ENCODE results near the gene ADAMTS17. TPM values are rescaled to one million over a fixed set of nuclear protein-coding genes. Genes with fewer than 3 reads are reported as not detected.
A peak's percentile ranks its signal among the peaks of the same experiment; 100 is the strongest.

ADAMTS17 gene
- total RNA-seq, 1 donor from 2014 or later: 3.4 TPM

DNA sequence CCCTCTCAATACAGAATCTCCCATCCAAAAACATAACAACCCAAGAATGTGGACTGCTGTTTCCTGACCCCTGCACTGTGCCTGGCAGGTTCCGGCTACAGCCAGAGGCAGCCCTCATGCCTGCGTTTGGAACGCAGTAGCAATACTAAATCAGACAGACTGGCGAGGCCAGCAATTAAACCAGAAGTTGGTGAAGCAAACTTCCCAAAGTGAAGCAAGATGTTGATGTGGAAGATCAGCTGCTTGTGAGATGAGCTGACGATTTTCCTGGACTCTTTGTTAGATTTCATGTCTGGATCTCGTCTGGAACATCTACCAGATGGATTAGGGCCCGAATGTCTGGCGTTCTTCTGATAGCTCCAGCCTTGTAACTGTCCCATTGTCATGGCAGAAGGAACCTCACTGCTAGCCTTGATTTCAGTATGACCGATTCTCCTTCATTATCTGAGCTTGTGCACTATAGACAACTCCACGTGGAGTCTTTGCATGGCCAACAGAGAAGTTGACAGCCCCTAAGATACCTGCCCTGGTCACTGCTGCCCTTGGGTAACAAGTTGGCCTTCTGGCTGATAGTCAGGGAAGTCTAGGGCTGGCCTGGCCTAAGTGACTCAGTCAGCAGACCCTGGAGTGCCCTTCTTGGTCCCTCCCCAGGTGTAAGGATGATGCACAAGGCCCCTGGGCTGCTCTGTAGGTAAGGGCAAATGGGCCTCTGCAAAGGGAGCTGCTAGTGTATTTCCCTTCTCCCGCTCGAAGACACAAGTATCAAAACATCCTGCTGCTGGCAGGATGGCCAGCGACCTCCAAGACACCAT, 126.5 kb downstream of the ADAMTS17 start:
- Mint-ChIP-seq H3K4me1 (ENCODE audit: low read depth) (peaks cover 41% of the 10 kb centered on the region), H3K27ac (ENCODE audit: unreplicated experiment) (no peak overlapping the region), H3K9me3 (ENCODE audit: low read depth) (no peaks in the 10 kb centered on the region), H3K27me3 (ENCODE audit: low read depth) (no peaks in the 10 kb centered on the region), H3K36me3 (ENCODE audit: low read depth) (no peaks in the 10 kb centered on the region), H3K4me3 (ENCODE audit: unreplicated experiment) (no peak overlapping the region)
- peak; percentile 33 for DNase-seq (ENCODE audit: low spot score)
- TF ChIP-seq, protein P1, sequence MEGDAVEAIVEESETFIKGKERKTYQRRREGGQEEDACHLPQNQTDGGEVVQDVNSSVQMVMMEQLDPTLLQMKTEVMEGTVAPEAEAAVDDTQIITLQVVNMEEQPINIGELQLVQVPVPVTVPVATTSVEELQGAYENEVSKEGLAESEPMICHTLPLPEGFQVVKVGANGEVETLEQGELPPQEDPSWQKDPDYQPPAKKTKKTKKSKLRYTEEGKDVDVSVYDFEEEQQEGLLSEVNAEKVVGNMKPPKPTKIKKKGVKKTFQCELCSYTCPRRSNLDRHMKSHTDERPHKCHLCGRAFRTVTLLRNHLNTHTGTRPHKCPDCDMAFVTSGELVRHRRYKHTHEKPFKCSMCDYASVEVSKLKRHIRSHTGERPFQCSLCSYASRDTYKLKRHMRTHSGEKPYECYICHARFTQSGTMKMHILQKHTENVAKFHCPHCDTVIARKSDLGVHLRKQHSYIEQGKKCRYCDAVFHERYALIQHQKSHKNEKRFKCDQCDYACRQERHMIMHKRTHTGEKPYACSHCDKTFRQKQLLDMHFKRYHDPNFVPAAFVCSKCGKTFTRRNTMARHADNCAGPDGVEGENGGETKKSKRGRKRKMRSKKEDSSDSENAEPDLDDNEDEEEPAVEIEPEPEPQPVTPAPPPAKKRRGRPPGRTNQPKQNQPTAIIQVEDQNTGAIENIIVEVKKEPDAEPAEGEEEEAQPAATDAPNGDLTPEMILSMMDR (IDR thresholded peaks at IDR 0.05): no peak

DNA sequence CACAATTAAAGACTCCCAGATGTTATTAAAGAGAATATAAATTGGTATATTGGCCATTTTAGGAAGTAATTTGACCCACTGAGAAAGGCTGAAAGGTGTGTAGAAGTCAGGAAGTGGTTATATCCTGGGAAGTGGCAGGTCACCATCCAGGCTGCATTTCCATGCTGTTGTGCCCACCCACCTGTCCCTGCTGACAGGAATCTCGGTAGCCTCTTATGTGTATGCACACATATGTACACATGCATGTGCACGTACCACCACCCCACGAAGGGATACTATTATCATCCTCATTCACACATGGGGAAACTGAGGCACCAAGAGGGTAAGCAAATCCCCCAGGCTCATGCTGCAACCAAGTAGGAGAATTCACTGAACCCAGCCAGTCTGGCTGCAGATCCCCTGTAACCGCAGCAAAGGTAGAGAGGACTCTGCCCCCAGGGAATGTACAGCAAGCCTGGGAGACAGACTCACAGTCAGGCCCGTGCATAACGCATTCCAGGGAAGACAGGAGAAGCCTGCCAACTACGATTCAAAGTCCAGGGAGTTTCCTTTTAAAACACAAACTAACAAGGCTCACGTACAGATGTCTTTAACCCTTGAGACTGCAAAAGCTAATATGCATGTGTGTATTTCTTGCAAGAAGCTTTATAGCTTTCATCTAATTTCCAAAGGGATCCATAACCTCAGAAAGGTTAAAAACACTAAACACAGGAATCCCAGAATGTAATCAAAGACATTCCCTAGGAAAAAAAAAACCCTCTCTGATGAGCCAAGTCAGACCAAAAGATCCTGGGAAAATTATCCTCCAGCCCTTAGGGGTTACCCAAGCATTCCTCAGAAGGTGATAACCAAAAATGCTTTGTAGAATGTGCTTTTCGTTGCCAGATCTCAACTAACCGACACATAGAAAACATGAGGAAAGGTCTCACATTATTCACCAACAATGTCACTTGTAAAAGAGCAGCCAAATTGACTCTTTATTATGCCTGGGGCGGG, 129.6 kb downstream of the ADAMTS17 start:
- H3K27ac Mint-ChIP-seq (ENCODE audit: unreplicated experiment): no peak overlapping the region
- H3K4me1 Mint-ChIP-seq (ENCODE audit: low read depth): peaks cover 22% of the 10 kb centered on the region
- no peaks in the 10 kb centered on the region for H3K9me3 Mint-ChIP-seq (ENCODE audit: low read depth)
- H3K36me3 Mint-ChIP-seq (ENCODE audit: low read depth): no peaks in the 10 kb centered on the region
- H3K4me3 Mint-ChIP-seq (ENCODE audit: unreplicated experiment): no peak overlapping the region
- TF ChIP-seq, protein P1 (IDR thresholded peaks at IDR 0.05): no peak
- no peaks in the 10 kb centered on the region for H3K27me3 Mint-ChIP-seq (ENCODE audit: low read depth)
- DNase-seq (ENCODE audit: low spot score): no peak

DNA sequence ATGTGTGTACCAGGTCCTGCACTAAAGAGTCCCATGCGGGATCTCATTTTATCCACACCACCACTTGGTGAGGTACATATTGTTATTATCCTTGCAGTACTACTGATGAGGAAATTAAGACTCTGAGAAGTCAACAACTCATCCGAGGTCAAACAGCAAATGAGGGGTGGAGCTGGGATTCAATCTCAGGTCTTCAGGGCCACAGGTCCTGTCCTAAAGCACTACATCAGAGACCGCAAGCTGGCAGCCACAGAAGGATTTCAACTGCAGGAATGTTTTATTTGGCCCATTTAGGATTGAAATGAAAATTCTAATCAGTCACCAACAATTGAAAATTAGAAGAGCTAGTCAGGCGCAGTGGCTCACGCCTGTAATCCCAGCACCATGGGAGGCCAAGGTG, 131.4 kb downstream of the ADAMTS17 start:
- Mint-ChIP-seq H3K27ac (ENCODE audit: unreplicated experiment) (no peak overlapping the region), H3K27me3 (ENCODE audit: low read depth) (no peaks in the 10 kb centered on the region), H3K9me3 (ENCODE audit: low read depth) (no peaks in the 10 kb centered on the region), H3K36me3 (ENCODE audit: low read depth) (no peaks in the 10 kb centered on the region), H3K4me1 (ENCODE audit: low read depth) (peaks cover 23% of the 10 kb centered on the region), H3K4me3 (ENCODE audit: unreplicated experiment) (no peak overlapping the region)
- DNase-seq (ENCODE audit: low spot score): no peak
- TF ChIP-seq, protein P1 (IDR thresholded peaks at IDR 0.05): no peak

DNA sequence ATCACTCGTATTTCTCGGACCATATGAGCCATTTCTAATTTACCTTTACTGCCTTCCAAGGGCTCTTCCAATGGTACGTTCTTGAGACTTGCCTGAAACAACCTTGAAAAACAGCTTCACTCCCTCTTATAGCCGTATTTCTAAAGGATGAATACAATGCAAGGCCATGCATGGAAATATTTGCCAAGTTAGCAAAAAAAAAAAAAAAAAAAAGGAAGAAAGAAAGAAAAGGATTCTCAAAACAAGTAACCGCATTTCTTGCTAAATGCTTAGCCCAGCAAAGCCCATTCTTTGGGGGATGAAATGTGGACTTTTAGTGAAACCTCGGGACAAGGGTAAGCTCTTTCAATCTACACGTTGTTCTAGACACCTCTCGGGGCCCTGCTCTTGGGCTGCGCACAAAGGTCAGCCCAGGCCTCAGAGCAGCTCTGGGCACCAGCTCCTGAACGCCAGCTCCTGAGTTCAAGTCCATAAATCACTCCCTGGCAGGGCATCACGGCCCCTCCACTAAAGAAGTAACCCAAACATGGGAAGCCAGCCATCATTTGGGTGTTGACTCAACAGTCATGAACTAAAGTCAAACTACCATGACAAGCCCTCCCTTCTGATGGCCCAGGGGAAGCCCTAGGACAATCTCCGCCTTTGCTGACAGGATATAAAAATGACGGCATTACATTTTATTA, 132.7 kb downstream of the ADAMTS17 start:
- H3K36me3 Mint-ChIP-seq (ENCODE audit: low read depth): peaks cover 2% of the 10 kb centered on the region
- H3K4me1 Mint-ChIP-seq (ENCODE audit: low read depth): peaks cover 23% of the 10 kb centered on the region
- H3K27me3 Mint-ChIP-seq (ENCODE audit: low read depth): no peaks in the 10 kb centered on the region
- TF ChIP-seq, protein P1 (IDR thresholded peaks at IDR 0.05): no peak
- H3K9me3 Mint-ChIP-seq (ENCODE audit: low read depth): peaks cover 8% of the 10 kb centered on the region
- H3K4me3 Mint-ChIP-seq (ENCODE audit: unreplicated experiment): no peak overlapping the region
- H3K27ac Mint-ChIP-seq (ENCODE audit: unreplicated experiment): no peak overlapping the region
- DNase-seq (ENCODE audit: low spot score): no peak

DNA sequence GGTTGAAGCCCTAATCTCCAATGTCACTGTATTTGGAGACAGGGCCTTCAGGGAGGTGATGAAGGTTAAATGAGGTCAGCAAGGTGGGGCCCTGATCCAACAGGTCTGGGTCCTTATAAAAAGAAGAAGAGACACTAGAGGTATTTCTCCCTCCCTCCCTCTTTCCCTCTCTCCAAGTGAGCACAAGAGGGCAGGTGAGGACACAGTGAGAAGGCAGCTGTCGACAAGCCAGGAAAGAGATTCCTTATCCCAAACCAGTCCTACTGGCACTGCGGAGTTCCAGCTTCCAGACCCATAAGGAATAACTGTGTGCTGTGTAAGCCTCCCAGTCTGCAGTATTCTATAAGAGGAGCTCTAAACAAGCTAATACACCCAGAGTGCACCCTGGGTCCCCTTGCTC, 134.7 kb downstream of the ADAMTS17 start:
- TF ChIP-seq, protein P1 (IDR thresholded peaks at IDR 0.05): no peak
- H3K9me3 Mint-ChIP-seq (ENCODE audit: low read depth): peaks cover 9% of the 10 kb centered on the region
- H3K36me3 Mint-ChIP-seq (ENCODE audit: low read depth): peaks cover 2% of the 10 kb centered on the region
- H3K4me3 Mint-ChIP-seq (ENCODE audit: unreplicated experiment): no peak overlapping the region
- no peaks in the 10 kb centered on the region for H3K27me3 Mint-ChIP-seq (ENCODE audit: low read depth)
- DNase-seq (ENCODE audit: low spot score): no peak
- H3K4me1 Mint-ChIP-seq (ENCODE audit: low read depth): peaks cover 16% of the 10 kb centered on the region
- H3K27ac Mint-ChIP-seq (ENCODE audit: unreplicated experiment): no peak overlapping the region
